Liver (tissue), 9 donors: ENCODE results near the gene FAM228A. TPM values are rescaled to one million over a fixed set of nuclear protein-coding genes. Genes with fewer than 3 reads are reported as not detected.

Source experiments
- DNase-seq: peaks from one replicate; pipeline ENCODE4 v3.0.0-alpha.2; 2017; ENCODE audit warnings: low spot score
- H3K27ac ChIP-seq, 2 donors: one replicate each; pipeline ENCODE4 v1.7.0; 2013; ENCODE audit warnings: inconsistent platforms in 2 of 2, low read length in 2 of 2, control low read depth in 1 of 2, low read depth in 1 of 2, mild to moderate bottlenecking in 1 of 2
- H3K27me3 ChIP-seq, 4 donors: one replicate each; pipeline versions ENCODE4 v1.6.1 to v1.7.0; 2013; ENCODE audit warnings: low read length in 3 of 4, inconsistent platforms in 1 of 4, mild to moderate bottlenecking in 1 of 4, moderate library complexity in 1 of 4; ENCODE audit not compliant: control insufficient read depth in 4 of 4, insufficient read depth in 4 of 4
- H3K36me3 ChIP-seq, 4 donors: one replicate each; pipeline versions ENCODE4 v1.6.1 to v1.7.0; 2013; ENCODE audit warnings: low read length in 3 of 4, mild to moderate bottlenecking in 3 of 4, low read depth in 1 of 4, moderate library complexity in 1 of 4; ENCODE audit not compliant: control insufficient read depth in 4 of 4, insufficient read depth in 3 of 4
- H3K4me1 ChIP-seq, 4 donors: one replicate each; pipeline versions ENCODE4 v1.6.1 to v1.7.0; 2013; ENCODE audit warnings: low read length in 3 of 4, mild to moderate bottlenecking in 3 of 4, moderate library complexity in 1 of 4; ENCODE audit not compliant: control insufficient read depth in 4 of 4, insufficient read depth in 4 of 4
- H3K4me3 ChIP-seq, 3 donors: one replicate each; pipeline versions ENCODE4 v1.6.1 to v1.7.0; 2013; ENCODE audit warnings: low read length in 3 of 3, control low read depth in 1 of 3, low read depth in 1 of 3, mild to moderate bottlenecking in 1 of 3
- H3K9ac ChIP-seq, 2 donors: one replicate each; pipeline ENCODE4 v1.7.0; 2013; ENCODE audit warnings: low read length in 2 of 2, mild to moderate bottlenecking in 2 of 2, moderate library complexity in 2 of 2, control low read depth in 1 of 2, low read depth in 1 of 2
- H3K9me3 ChIP-seq, 4 donors: one replicate each; pipeline versions ENCODE4 v1.6.1 to v1.7.0; 2013; ENCODE audit warnings: low read length in 3 of 4; ENCODE audit not compliant: control insufficient read depth in 4 of 4
- ATF3 ChIP-seq: IDR thresholded peaks from 2 replicates; pipeline ENCODE4 v1.6.1; 2016; ENCODE audit warnings: antibody characterized with exemption
- CTCF ChIP-seq: fragments of 150-350 bp; IDR thresholded peaks from 2 replicates; pipeline ENCODE4 v1.5.1; 2017; ENCODE audit warnings: improper control_type of control experiment, low read depth, low read length; ENCODE audit not compliant: missing input control
- EGR1 ChIP-seq, 2 donors: IDR thresholded peaks; 2 replicates each; pipeline ENCODE4 v1.6.1; 2016 to 2018; ENCODE audit warnings: antibody characterized with exemption in 2 of 2, low read depth in 2 of 2
- FOXA1 ChIP-seq: IDR thresholded peaks from 2 replicates; pipeline ENCODE4 v1.6.1; 2016; ENCODE audit warnings: antibody characterized with exemption
- FOXA2 ChIP-seq: IDR thresholded peaks from 2 replicates; pipeline ENCODE4 v1.6.1; 2016; ENCODE audit warnings: antibody characterized with exemption
- GABPA ChIP-seq, 2 donors: IDR thresholded peaks in 1 of 2; conservative IDR thresholded peaks in 1 of 2; 2 replicates each; pipeline ENCODE4 v1.6.1; 2016; ENCODE audit warnings: antibody characterized with exemption in 2 of 2, mild to moderate bottlenecking in 1 of 2, moderate library complexity in 1 of 2
- HNF4A ChIP-seq, 2 donors: conservative IDR thresholded peaks; 2 replicates each; pipeline ENCODE4 v1.6.1; 2016; ENCODE audit warnings: antibody characterized with exemption in 2 of 2, mild to moderate bottlenecking in 2 of 2
- HNF4G ChIP-seq: IDR thresholded peaks from 2 replicates; pipeline ENCODE4 v1.6.1; 2016; ENCODE audit warnings: antibody characterized with exemption
- JUND ChIP-seq, 2 donors: IDR thresholded peaks; 2 replicates each; pipeline ENCODE4 v1.6.1; 2016; ENCODE audit warnings: antibody characterized with exemption in 2 of 2
- MAX ChIP-seq: IDR thresholded peaks from 2 replicates; pipeline ENCODE4 v1.6.1; 2016; ENCODE audit warnings: antibody characterized with exemption
- RAD21 ChIP-seq, 2 donors: IDR thresholded peaks; 2 replicates each; pipeline ENCODE4 v1.6.1; 2016; ENCODE audit warnings: antibody characterized with exemption in 2 of 2, mild to moderate bottlenecking in 2 of 2
- REST ChIP-seq: IDR thresholded peaks from 2 replicates; pipeline ENCODE4 v1.6.1; 2016; ENCODE audit warnings: antibody characterized with exemption, mild to moderate bottlenecking
- RXRA ChIP-seq, 2 donors: IDR thresholded peaks; 2 replicates each; pipeline ENCODE4 v1.6.1; 2017 to 2018; ENCODE audit warnings: antibody characterized with exemption in 2 of 2, mild to moderate bottlenecking in 1 of 2
- SP1 ChIP-seq: IDR thresholded peaks from 2 replicates; pipeline ENCODE4 v1.6.1; 2018; ENCODE audit warnings: antibody characterized with exemption, mild to moderate bottlenecking
- TAF1 ChIP-seq: conservative IDR thresholded peaks from 2 replicates; pipeline ENCODE4 v1.6.1; 2016; ENCODE audit warnings: antibody characterized with exemption, mild to moderate bottlenecking
- YY1 ChIP-seq: IDR thresholded peaks from 2 replicates; pipeline ENCODE4 v1.6.1; 2016; ENCODE audit warnings: antibody characterized with exemption, mild to moderate bottlenecking
- ZBTB33 ChIP-seq: IDR thresholded peaks from 2 replicates; pipeline ENCODE4 v1.6.1; 2016; ENCODE audit warnings: antibody characterized with exemption
- WGBS: extraction: QIAGEN DNeasy Blood & Tissue Kit; methylation state at CpG from one replicate; pipeline ENCODE4 v1.1.7; 2013; 5-methylcytosine and 5-hydroxymethylcytosine counted together
- polyA plus RNA-seq, 2 donors: library from polyadenylated mRNA; stranded (reverse) in 1 of 2; unstranded in 1 of 2; fragments of 200-250 nt in 1 of 2; fragments of >200 nt in 1 of 2; fragmentation: Nextera tagmentation in 1 of 2; extraction: Ambion mirVana in 1 of 2; gene quantifications; one replicate each; pipeline versions ENCODE4 v1.2.1 to v1.2.3, GENCODE V29; 2013 to 2015
- total RNA-seq, 2 donors: library from RNA; depleted of rRNA; stranded (reverse); fragments of >200 nt; gene quantifications; one replicate each; pipeline ENCODE4 v1.2.3, GENCODE V29; 2014
- donor health status: healthy.
- donor health status: healthy.
- donor health status: healthy.
- donor health status: healthy.
- donor health status: healthy.

Gene FAM228A
- total and polyA plus RNA-seq, 4 donors, result 0.05 to 0.32 (median 0.18) TPM

GRCh38 chr2:24210106-24210455 lies 35.2 kb downstream of the FAM228A start:
- TF ChIP-seq TAF1 (no peak), GABPA (IDR thresholded peaks at IDR 0.05 in 1 of 2, conservative IDR thresholded peaks at IDR 0.05 in 1 of 2) (no peak), FOXA2 (no peak), RXRA (IDR thresholded peaks at IDR 0.05) (no peak), HNF4G (no peak), HNF4A (conservative IDR thresholded peaks at IDR 0.05) (no peak), FOXA1 (no peak), RAD21 (IDR thresholded peaks at IDR 0.05) (no peak), JUND (IDR thresholded peaks at IDR 0.05) (no peak), YY1 (no peak), ATF3 (no peak), EGR1 (IDR thresholded peaks at IDR 0.05; ENCODE audit: low read depth in 2 of 2) (no peak), REST (no peak), ZBTB33 (no peak), CTCF (no peak), MAX (no peak), SP1 (no peak)
- Histone ChIP-seq H3K4me1 (no peaks in the 10 kb centered on the region), H3K9me3 (no peaks in the 10 kb centered on the region), H3K4me3 (no peak overlapping the region), H3K27me3 (no peaks in the 10 kb centered on the region), H3K27ac (no peak overlapping the region), H3K36me3 (peaks cover 19 to 66% (median 35%) of the 10 kb centered on the region in 4 donors), H3K9ac (no peak overlapping the region)
- over 99% methylated on average over 2 of the region's 2 CpGs for WGBS
- no peak for DNase-seq

GRCh38 chr2:24210723-24211122 lies 35.9 kb downstream of the FAM228A start:
- Histone ChIP-seq H3K9me3 (no peaks in the 10 kb centered on the region), H3K4me3 (no peak overlapping the region), H3K9ac (no peak overlapping the region), H3K4me1 (no peaks in the 10 kb centered on the region), H3K27ac (no peak overlapping the region), H3K36me3 (peaks cover 18 to 62% (median 32%) of the 10 kb centered on the region in 4 donors), H3K27me3 (no peaks in the 10 kb centered on the region)
- no peak for TF ChIP-seq JUND (IDR thresholded peaks at IDR 0.05)
- TF ChIP-seq ZBTB33, result no peak
- no peak for TF ChIP-seq HNF4G
- no peak for TF ChIP-seq REST
- TF ChIP-seq RXRA (IDR thresholded peaks at IDR 0.05), result no peak
- no peak for TF ChIP-seq RAD21 (IDR thresholded peaks at IDR 0.05)
- no peak for TF ChIP-seq YY1
- no peak for TF ChIP-seq TAF1
- no peak for TF ChIP-seq EGR1 (IDR thresholded peaks at IDR 0.05; ENCODE audit: low read depth in 2 of 2)
- no peak for TF ChIP-seq GABPA (IDR thresholded peaks at IDR 0.05 in 1 of 2, conservative IDR thresholded peaks at IDR 0.05 in 1 of 2)
- TF ChIP-seq FOXA1, result no peak
- DNase-seq, result no peak
- WGBS, result 96% methylated on average over 21 of the region's 21 CpGs
